Mesodermal cell (in vitro differentiated cells): ENCODE results near the gene SGSM1.

Experiments used
- H3K27ac ChIP-seq: 2 replicates; pipeline ENCODE4 v1.7.0; 2013; ENCODE audit warnings: mild to moderate bottlenecking, low read depth, low read length, moderate library complexity; ENCODE audit not compliant: severe bottlenecking
- H3K36me3 ChIP-seq: 2 replicates; pipeline ENCODE4 v1.7.1; 2013; ENCODE audit warnings: mild to moderate bottlenecking, low read length, moderate library complexity; ENCODE audit not compliant: control insufficient read depth, insufficient read depth
- H3K4me1 ChIP-seq: one replicate; pipeline ENCODE4 v1.7.1; 2013; ENCODE audit warnings: mild to moderate bottlenecking, low read length; ENCODE audit not compliant: insufficient read depth, control insufficient read depth, poor library complexity, severe bottlenecking
- H3K4me3 ChIP-seq: 2 replicates; pipeline ENCODE4 v1.7.0; 2013; ENCODE audit warnings: low read length, control low read depth, mild to moderate bottlenecking; ENCODE audit not compliant: insufficient read depth, poor library complexity, severe bottlenecking; ENCODE audit errors: extremely low read depth
- H3K9me3 ChIP-seq: 2 replicates; pipeline ENCODE4 v1.7.1; 2013; ENCODE audit warnings: mild to moderate bottlenecking, low read length, moderate library complexity; ENCODE audit not compliant: control insufficient read depth
- WGBS, 2 experiments: methylation state at CpG; one replicate each; pipeline ENCODE4 v1.1.5; 2013; ENCODE audit warnings: missing lambda C conversion rate in 2 of 2; ENCODE audit not compliant: insufficient coverage in 2 of 2; 5-methylcytosine and 5-hydroxymethylcytosine counted together

The SGSM1 gene

DNA sequence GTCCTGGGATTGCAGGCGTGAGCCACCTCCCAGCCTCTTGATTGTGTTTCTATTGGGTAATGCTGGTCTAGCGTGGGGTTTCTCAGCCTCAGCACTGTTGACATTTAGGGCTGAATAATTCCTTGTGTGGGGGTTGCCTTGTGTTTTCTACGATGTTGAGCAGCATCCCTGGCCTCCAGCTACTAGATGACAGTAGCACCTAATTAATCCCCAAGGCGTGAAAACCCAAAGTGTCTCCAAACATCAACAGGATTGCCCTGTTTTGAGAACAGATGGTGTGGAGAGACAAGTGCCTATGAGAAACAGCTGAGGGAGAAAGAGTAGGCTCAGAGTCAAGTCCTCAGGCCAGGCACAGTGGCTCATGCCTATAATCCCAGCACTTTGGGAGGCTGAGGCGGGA is 67.2 kb downstream of the SGSM1 start:
- Histone ChIP-seq H3K4me1 (no peaks in the 10 kb centered on the region), H3K36me3 (no peaks in the 10 kb centered on the region), H3K4me3 (no peak overlapping the region), H3K27ac (no peak overlapping the region), H3K9me3 (no peaks in the 10 kb centered on the region)
- WGBS, 2 experiments: 60 to 89% methylated on average over 1 of the region's 5 CpGs

DNA sequence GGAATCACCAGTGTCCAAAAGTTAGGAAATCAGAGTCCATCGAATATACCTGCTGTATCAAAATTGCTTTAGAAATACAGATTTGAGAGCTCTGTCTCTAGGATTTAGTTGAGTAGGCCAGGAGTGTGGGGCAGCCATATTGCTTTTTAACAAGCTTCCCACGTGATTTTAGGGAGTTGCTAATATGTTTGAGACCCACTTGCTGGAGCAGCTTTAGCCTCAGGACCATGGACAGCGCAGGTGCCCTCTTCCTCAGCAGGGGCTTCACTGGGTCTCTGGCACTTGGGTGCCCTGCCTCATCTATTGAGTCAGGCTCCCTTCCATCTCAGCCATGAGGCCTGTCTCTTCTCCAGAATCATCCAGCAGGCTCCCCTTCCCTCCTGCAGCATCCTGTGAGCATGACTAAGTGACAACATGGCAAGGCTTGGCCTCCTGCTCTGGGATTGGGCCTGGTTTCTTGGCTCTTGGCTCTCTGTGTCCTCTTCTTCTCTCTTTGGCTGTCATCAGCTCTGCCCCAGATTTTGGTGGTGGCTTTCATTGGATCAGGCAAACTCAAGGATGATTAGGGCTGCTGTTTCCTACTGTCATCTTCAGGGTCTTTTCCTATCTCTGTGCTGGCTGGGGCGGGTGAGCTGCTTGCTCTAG is 70.0 kb downstream of the SGSM1 start:
- Histone ChIP-seq H3K4me1 (no peaks in the 10 kb centered on the region), H3K9me3 (no peaks in the 10 kb centered on the region), H3K4me3 (no peak overlapping the region), H3K27ac (no peak overlapping the region), H3K36me3 (no peaks in the 10 kb centered on the region)
- WGBS, 2 experiments: 64 to 70% methylated on average over 3 of the region's 4 CpGs

DNA sequence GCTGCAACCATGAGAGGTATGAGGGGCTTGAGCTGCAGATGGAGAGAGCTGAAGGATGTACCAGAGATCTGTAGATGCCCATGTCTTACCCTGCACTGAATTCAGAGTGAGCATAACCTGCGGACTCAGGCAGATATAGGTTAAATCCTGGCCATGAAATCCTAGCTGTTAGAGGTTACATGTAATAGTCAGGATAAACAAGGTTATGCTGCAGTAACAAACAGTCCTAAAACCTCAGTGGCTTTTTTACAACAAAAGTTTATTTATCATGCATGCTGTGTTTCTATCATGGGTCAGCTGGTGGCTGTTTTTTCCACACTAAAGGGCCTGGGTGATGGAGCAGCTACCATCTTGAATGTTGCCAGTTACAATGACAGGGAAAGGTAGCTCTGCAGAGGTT is 70.7 kb downstream of the SGSM1 start:
- no peaks in the 10 kb centered on the region for H3K36me3 ChIP-seq
- H3K27ac ChIP-seq: no peak overlapping the region
- WGBS, 2 experiments: 78 to 100% methylated on average over 1 of the region's 1 CpG
- H3K4me1 ChIP-seq: no peaks in the 10 kb centered on the region
- H3K9me3 ChIP-seq: no peaks in the 10 kb centered on the region
- no peak overlapping the region for H3K4me3 ChIP-seq

DNA sequence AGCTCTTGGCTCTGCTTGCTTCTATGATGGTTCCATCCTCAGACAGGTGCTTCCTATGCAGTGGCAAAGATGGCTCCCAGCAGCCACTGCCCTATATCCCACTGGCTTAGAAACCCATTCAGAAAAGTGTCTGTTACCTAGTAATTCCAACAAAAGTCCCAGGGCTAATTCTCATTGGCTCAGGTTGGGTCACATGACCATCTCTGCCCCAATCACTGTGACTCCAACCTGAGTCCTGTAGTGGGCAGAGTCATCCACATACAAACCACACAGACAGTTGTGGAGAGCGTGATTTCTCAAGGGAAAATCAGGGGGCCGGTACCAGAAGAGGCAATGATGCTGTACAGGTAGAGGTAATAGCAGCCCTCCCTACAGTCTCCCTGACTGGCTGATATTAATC is 73.0 kb downstream of the SGSM1 start:
- Histone ChIP-seq H3K4me3 (no peak overlapping the region), H3K27ac (no peak overlapping the region), H3K9me3 (no peaks in the 10 kb centered on the region), H3K36me3 (no peaks in the 10 kb centered on the region), H3K4me1 (no peaks in the 10 kb centered on the region)
- 60% methylated on average over 1 of the region's 2 CpGs; no CpG with 5 or more reads in 1 of the 2 experiments for WGBS, 2 experiments

DNA sequence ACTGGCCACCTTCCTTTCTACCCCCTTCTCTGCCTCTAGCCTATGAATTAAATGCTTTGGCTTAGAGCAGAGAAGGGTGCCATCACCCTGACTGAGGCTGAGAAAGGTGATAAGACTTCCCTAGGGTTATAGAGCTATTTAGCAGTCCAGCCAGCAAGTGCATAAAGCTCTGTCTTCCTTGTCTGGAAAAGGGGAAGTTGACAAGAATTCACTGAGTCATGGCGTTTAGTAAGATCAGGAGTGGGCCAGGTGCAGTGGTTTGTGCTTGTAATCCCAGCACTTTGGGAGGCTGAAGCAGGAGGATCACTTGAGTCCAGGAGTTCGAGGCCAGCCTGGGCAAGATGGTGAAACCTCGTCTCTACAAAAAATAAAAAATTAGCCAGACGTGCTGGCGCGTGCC is 77.4 kb downstream of the SGSM1 start:
- Histone ChIP-seq H3K27ac (no peak overlapping the region), H3K4me1 (no peaks in the 10 kb centered on the region), H3K36me3 (no peaks in the 10 kb centered on the region), H3K9me3 (no peaks in the 10 kb centered on the region), H3K4me3 (no peak overlapping the region)
- WGBS, 2 experiments: 55 to 92% methylated on average over 1 to 6 of the region's 6 CpGs

DNA sequence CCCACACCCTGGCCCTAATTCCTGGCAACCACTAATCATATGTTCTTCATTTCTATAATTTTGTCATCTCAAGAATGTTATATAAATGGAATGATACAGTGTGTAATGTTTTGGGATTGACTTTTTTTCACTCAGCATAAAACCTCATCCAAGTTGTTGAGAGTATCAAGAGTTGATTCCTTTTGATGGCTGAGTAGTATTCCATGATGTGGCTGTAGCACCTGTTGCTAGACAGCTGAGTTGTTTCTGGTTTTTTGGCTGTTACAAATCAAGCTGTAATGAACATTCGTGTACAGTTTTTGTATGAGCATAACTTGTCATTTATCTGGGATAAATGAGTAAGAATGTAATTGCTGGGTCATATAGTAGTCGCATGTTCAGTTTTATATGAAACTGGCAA is 81.2 kb downstream of the SGSM1 start:
- no peaks in the 10 kb centered on the region for H3K9me3 ChIP-seq
- no peaks in the 10 kb centered on the region for H3K36me3 ChIP-seq
- H3K4me1 ChIP-seq: no peaks in the 10 kb centered on the region
- H3K27ac ChIP-seq: no peak overlapping the region
- 89 to 91% methylated on average over 2 of the region's 2 CpGs for WGBS, 2 experiments
- no peak overlapping the region for H3K4me3 ChIP-seq

DNA sequence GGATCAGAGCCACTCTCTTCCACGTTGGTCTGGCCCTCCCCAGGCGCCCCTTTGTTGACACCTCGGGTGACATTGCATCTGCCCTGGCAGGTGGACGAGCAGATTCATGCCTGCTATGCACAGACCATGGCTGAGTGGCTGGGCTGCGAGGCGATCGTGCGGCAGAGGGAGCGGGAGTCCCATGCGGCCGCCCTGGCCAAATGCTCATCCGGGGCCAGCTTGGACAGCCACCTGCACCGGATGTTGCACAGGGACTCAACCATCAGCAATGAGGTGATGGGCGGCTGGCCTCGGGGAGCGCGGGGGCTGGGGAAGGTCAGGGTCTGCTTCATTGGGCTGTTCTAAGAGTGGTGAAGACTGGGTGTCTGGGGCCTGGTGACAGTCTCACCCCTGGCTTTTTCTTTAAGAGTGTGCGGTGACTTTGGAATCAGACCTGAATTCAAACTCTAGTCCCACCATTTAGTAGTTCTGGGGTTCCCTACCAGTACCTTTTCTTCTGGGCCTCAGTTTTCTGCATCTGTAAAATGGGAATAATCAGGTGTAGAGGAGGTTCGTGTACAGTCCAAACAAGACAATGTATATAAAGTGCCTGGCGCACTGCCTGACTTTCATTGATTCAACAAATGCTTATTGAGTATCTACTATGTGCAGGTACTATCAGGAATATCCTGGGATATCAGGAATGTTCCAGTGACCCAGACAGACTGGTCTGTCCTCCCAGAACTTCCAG is 87.5 kb downstream of the SGSM1 start:
- Histone ChIP-seq H3K36me3 (no peaks in the 10 kb centered on the region), H3K4me3 (no peak overlapping the region), H3K27ac (no peak overlapping the region), H3K9me3 (no peaks in the 10 kb centered on the region), H3K4me1 (peaks cover 6% of the 10 kb centered on the region)
- WGBS, 2 experiments: 93 to 95% methylated on average over 20 of the region's 20 CpGs

DNA sequence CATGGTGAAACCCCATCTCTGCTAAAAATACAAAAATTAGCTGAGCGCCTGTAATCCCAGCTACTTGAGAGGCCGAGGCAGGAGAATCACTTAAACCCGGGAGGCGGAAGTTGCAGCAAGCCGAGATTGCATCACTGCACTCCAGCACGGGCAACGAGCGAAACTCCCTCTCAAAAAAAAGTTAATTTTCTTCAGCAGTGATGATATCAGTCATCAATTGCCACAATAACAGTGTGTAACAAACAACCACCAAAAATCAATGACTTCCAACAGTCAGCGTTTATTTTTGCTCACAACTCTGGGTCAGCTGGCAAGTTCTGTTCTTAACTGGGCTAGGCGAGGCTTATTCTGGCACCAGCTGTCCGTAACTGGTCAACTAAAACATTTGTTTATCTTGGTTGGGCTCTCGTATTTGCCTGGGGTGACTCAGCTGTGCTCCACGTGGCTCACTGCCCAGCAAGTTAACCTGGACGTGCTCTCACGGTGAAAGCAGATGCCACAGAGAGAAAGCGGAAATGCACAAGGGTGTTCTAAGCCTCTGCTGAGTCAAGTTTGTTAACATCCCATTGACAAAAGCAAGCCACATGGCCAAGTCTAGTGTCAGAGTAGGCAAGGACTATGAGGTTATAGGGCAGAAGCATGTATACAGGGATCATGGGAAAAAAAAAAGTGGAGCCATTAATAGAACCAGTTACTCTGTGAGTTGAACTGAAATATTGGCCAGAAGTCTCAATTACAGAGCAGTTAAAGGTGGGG is 88.4 kb downstream of the SGSM1 start:
- H3K4me1 ChIP-seq: peaks cover 6% of the 10 kb centered on the region
- H3K9me3 ChIP-seq: no peaks in the 10 kb centered on the region
- H3K36me3 ChIP-seq: no peaks in the 10 kb centered on the region
- peak overlapping the region; percentile 18 for H3K27ac ChIP-seq
- no peak overlapping the region for H3K4me3 ChIP-seq
- 82 to 85% methylated on average over 16 of the region's 16 CpGs for WGBS, 2 experiments

DNA sequence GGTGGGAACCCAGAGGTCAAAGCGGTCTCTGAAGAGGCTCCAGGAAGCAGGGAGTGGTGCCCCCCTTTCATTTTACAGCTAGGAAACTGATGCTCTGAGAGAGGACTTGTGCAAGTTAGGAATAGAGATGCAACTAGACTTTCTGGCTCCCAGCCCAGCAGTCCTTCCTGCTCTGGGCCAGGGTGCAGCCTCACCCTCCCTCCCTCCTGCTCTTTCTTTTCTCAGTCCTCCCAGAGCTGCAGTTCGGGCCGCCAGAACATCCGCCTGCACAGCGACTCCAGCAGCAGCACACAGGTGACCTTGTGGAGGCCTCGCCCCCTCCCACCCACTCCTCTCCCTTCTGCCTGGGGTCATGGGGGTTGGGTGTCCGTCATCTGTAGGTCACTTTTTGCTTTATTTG is 89.0 kb downstream of the SGSM1 start:
- H3K9me3 ChIP-seq: no peaks in the 10 kb centered on the region
- H3K4me1 ChIP-seq: peaks cover 6% of the 10 kb centered on the region
- no peaks in the 10 kb centered on the region for H3K36me3 ChIP-seq
- no peak overlapping the region for H3K4me3 ChIP-seq
- 92 to 100% methylated on average over 1 to 4 of the region's 7 CpGs for WGBS, 2 experiments
- H3K27ac ChIP-seq: no peak overlapping the region

DNA sequence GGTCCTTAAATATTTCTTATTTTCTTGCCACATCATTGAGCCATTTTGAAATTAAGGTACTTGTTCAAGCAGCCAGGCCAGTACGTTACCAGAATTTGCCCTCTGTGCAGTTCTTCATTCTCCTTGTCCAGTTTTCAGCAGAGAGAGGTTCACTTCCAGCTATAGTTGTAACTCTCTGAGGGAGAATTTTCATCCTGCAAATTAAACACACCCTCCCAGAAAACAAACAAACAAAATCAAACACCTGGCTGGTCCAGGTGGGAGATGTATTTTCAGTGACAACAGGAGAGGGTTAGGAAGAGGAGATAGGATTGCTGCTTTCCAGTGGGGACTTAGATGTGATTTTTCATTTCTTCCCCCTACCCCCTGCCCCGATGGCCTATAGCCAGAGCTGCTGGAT is 95.4 kb downstream of the SGSM1 start:
- Histone ChIP-seq H3K9me3 (peaks cover 17% of the 10 kb centered on the region), H3K36me3 (no peaks in the 10 kb centered on the region), H3K4me3 (no peak overlapping the region), H3K27ac (no peak overlapping the region), H3K4me1 (no peaks in the 10 kb centered on the region)
- WGBS, 2 experiments: 100% methylated on average over 1 of the region's 2 CpGs; no CpG with 5 or more reads in 1 of the 2 experiments
